GM19324 (cell line): ENCODE results near the gene CABLES2.

Experiments
- ATAC-seq: cut with Tn5 transposase; IDR thresholded peaks from one replicate; pipeline ENCODE4 v1.9.1; 2021; ENCODE audit warnings: mild to moderate bottlenecking, moderate library complexity; ENCODE audit not compliant: unreplicated experiment, low FRiP score

The CABLES2 gene

DNA sequence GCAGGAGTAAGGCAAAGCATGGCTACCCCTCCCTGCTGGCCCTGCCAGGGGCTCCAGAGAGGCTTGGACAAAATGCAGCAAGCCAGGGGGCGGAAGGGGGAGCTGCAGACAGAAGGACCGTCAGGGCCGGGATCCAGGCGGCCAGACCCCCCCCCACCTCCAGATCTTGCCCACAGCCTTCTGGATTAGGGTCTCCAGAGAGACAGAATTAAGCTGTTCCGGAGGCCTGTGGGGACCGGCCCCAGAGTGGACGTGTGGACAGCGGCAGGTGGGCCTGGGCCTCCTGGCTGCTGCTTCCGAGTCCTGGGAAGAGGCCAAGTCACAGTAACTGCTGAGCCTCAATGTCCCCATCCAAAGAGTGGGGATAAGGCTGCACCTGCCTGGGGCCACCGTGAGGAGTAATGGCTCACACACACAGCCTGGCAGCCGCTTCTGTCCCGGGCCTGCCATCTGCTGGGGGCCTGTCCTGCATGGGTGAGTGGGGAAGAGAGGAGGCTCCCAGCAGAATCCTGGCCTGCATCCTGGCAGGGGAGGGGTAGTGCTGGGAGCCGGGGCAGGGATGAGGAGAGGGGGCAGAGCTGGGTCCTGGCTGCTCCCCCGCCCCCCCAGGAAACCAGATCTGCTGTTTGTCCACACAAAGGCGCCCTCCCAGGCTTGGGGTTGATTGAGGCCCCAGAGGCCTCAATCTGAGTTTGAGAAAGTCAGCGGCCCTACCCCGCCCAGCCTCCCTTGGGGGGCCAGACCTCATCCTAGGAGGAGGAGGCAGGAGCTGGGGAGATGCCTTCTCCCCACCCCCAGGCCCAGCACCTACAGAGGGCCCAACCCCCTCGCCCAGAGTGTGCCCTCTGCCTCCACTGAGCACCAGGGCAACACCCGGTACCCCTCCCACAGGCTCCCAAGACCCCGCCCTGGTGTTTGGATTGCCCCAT lies 43.8 kb downstream of the CABLES2 start:
- ATAC-seq: no peak

DNA sequence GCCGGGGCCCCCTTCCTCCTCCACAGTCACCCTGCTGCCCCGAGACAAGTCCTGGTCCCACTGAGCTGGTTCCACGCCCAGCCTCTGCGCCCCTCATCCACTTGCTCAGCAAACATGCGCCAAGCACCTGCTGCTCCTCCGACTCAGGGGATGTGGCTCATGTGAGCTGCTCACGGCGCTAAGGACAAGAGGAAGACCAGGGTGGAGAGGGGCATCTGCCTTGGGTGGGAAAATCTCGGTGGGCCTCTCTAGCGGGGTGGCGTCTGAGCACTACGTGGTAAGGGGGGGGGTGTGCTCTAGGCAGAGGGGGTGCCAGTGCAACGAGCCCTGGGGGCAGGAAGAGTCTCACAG lies 44.5 kb downstream of the CABLES2 start:
- ATAC-seq: no peak

DNA sequence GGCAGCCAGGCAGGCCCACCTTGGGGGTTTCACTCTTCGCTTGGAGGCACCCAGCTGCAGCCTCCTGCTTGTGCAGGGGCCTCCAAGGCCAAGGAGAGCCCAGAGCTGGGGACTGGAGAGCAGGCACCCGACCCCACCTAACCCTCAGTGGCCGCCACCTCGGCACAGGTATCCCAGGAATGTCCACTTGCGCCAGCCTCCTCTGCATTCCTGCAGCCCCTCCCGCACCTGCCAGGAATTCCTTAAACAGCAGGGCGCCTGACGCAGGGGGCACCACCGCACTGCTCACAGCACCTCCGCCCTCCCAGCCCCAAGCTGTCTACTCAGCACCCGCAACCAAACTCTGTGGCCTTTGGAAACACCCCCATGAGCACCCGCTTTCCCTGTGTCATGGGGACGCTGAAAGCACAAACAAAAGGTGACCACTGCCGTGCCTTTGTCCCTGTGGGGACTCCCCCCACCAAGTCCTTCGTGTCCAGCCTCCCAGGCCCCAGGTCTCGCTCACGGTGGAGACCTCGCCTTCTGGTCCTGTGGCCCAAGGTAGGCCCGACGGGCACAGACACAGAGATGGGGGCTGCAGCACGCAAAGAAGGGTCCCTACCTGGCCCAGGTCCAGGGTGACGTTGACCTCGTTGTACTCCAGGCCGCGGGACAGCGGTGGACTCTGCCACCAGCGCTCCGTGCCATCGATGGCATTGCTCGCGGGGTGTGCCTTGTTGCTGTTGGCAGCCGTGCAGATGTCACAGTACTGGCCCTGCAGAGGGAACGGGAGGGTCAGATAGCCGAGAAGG lies 45.1 kb downstream of the CABLES2 start:
- no peak for ATAC-seq

DNA sequence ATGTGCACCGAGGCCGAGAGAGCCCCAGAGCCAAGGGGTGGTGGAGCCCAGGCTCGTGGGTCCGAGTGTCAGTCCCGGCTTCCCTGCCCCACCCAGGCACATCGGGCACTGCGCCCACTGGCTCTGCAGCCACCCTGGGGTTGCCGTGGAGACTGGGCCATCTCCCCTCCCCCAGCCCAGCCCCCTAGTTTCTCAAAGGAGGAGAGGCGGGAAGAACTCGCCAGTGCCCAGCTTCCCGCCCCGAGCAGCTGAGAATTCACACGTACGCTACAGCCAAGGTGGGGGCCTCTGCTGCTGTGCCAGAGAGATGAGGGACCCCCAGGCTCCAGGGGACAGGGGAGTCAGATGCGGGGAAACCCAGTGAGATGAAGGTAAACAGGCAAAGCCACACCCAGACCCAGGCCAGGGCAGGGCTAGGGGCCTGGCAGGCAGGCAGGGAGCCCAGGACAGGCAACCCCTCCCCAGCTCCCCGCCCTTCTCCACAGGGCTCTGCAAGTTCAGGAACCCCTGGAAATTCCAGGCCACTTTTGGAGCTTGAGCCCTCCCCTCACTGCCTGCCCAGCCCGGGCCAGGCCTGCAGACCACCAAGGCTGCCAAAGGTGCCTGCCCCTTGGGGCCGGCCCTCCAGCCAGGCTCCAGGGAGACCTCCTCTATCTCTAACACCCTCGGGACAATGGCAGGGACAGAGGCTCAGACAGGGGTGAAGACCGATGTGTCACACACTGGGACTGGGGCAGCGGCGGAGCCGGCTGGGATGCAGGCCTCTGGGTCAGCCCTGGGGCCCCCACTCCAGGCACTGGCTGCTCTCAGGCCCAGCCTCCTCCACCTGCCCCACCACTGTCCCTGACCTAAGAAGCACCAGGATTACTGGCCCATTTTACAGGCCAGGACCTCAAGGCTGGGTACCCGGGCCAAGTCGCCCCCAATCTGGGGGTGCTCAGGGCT lies 46.0 kb downstream of the CABLES2 start:
- no peak for ATAC-seq

DNA sequence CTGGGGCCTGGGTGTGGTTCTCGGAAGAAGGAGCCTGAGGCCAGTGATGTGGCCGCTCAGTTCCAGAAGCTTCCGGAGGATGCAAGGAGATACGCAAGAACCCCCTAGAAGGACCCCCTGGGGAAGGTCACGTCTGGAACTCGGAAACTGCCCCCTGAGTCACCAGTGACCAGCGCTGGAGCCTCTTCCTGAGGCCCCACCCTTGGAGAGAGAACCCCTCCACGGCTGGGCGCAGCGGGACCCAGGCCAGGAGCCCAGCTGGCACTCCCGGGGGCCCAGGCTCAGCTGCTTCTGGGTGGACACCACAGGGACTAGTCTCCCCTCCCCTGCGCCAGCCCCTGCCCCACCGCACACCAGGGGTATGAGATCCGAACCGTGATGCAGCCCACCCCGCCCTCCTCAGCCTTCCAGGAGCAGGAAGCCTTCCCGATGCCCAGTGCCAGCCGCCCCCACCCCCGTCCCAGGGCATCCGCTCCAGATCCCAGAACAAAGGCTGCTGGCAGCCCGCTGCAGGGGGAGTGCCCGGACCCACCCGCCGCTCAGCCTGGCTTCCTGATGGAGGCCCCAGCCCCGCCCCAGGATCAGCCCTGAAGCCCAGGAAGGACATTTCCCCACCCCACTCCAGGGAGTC lies 47.5 kb downstream of the CABLES2 start:
- no peak for ATAC-seq

DNA sequence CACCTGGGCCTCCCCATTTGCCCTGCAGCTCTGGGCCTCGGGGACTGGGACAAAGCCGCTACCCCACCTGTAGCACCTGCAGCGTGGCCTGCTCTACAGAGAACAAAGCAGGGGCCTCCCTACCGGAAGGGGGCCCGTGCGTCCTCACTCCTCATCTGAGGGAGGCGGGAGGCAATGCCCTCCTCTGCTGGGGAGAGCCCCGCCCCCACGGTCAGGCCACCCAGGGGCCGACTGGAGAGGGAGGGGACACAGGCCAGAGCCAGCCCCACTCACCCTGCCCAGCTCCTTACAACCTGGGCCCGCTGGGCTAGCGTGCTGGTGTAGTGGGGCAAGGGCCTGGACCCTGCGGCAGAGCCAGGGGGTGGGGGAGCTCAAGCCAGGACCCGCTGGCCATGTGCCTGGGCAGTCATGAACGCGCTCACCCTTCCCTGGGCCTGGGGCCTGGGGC lies 48.0 kb downstream of the CABLES2 start:
- no peak for ATAC-seq

DNA sequence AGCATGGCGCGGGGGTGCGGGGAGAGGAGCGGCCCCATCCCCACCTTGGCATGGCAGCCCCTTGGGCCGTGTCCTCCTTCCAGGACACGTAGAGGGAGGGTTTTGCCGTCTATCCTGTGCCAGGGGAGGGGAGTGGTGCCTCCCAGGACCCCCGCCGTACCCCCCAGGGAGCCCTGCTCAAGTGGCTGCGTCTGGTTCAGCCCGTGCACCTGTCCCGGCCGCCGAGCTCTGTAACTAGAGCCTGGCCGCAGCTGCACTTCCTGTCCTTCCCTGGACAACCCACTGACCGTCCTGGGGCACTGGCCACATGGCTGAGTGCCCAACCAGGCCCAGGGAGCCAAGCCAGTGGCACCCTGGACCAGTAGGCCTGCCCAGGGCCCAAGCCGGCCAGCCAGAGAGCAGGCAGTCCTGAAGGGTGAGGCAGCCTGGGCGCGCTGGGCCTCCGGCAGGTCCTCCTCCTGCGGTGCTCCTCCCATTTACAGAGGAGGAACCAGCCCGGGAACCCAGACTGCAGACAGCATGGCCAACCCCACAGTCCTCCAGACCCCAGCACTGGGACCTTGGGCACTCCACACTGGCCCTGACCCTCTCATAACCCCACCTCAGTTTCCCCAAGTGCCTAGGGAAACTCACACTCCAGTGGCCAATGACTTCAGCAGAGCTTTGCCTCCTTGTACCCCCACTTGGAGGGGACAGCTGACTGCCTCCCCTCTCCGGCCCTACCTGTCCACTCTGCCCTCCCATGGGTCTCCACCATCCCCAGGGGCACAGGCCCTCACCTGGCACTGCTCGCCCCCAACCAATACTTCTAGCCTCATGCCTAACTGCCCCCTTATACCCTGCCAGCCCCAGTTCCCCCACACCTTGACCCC lies 48.7 kb downstream of the CABLES2 start:
- ATAC-seq: no peak

DNA sequence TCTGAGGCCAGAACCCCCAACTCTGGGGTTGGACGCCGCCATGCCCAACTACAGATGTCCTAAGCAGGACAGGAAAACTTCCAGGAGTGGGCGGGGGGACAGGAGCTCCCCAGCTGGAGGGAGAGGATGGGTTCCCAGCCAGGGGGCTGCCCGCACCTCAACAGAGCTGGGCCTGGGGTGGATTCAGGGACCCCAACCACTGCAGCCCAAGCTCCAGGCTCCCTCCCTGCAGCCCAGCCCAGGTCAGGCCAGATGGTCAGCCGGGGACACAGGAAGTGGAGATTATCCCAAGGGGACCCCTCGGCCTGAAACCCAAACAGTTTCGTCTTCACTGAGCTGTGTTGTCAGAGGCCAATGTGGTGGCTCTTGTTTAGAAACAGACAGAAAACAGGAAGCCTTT lies 49.4 kb downstream of the CABLES2 start:
- ATAC-seq: no peak

DNA sequence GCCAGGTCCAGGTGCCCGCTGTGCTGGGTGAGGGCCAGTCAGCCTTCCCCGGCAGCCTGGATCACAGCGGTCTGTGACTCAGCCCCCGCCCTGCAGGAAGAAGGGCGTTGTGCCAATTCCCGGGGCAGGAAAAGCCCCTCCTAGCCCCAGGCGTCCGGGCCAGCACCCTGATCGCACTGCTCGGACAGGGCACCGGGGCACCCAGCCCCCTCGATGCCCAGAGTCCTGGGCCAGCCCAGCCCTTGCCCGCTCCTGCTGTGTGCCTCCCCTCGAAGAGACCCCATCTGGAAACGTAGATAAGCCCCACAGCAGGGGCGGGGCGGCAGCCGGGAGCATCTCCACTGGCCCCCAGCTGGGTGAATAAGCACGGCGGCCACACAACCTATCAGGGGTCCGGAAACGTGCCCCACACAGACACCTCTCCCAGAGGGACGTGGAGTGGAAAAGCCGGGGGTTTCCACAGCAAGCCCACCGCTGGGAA lies 49.9 kb downstream of the CABLES2 start:
- no peak for ATAC-seq

DNA sequence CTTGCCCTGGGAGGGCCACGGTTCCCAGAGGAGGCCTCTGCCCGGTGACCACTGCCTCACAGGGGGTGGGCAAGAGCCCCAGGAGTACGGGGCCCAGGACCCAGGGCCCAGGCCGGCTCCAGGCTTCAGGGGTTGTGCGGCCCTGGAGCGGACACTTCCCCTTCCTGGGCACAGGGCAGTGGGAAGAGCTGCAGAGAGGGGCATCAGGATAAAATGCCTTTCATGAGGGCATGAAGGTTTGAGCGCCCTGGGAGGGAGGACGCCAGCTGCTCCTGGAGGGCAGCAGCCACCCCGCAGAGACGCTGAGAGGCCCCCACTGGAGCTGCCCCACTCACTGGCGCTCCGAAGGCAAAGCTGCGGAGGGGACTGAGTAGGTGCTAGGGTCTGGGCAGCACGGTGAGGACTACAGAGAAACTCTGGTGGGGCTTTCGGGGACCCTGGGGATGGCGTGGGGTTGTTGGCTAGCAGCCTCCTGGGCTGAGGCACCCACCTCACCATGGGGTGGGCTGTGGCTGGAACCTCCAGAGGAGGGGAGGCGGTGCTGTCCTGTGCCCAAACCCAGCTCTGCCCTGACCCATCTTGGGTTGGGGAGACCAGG lies 50.4 kb downstream of the CABLES2 start:
- no peak for ATAC-seq

DNA sequence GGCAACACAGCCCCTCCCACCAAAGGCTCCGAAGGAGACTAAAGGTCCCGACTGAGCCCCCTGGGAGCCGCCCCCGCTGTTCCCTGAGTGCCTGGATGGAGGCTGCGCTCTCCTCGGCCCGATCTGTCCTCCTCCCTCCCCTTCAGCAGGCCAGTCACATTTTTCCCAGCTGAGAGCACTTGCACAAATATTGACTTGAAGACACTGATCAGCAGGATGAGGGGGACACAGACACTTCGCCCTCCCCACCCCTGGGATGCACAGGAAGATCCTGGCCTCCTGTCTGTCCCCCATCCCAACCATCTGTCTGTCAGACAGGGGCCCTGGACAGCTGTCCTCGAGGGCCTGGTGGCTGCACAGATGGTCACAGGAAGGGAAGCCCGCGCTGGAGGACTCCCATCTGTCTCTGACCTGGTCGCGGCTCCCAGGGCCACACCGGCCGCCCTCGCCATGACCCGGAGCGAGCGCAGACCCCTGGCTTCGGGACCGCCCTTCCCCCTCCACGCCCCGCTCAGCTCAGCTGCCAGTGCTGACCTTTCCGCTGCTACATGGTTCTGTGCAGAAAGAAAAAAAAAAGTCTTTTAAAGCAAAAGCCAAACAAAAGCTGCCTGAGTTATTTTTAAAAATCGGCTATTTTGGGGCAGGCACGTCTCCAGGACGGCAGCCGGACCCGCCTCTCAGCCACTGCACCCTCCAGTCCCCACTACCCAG lies 51.1 kb downstream of the CABLES2 start:
- no peak for ATAC-seq

DNA sequence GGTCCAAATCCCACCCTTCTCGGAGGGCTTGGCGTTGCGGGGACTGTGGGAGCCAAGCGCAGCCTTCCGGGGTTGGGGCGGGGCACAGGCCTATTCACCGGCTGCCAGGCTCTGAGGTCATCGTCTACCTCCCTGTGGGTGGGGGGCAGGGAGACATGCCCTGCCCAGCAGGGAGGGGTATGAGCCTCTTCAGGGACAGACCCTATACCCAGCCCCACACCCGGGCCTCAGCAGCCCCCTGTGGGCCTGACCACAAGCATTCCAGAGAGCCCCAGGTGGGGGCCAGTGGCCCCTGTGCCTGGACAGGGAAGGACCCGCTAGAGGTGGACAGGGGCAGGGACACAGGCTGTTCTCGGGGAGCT lies 51.6 kb downstream of the CABLES2 start:
- no peak for ATAC-seq

DNA sequence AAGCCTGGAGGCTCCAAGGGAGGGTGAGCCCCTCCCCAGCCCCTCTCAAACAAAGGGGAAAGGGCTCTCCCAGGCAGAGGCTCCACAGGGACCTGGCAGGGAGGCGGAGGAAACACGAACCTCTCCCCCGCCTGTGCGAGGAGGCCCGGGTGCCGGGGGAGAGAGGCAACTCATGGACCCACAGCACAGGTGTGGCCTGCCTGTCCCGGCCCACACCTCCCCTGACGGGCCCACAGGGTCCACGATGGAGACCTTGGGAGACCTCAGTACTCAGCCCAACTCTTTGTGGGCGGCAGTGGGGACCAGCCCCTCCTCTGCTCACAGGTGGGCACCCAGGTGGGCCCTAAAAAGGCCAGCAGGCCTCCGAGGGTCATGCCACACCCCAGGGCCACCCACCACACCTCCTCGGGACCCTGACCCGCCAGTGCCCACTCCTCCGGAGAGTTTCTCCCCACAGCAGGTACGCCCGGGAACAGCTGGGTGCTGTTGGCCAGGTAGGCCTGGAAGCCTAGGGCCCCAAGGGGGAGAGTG lies 52.2 kb downstream of the CABLES2 start:
- no peak for ATAC-seq

DNA sequence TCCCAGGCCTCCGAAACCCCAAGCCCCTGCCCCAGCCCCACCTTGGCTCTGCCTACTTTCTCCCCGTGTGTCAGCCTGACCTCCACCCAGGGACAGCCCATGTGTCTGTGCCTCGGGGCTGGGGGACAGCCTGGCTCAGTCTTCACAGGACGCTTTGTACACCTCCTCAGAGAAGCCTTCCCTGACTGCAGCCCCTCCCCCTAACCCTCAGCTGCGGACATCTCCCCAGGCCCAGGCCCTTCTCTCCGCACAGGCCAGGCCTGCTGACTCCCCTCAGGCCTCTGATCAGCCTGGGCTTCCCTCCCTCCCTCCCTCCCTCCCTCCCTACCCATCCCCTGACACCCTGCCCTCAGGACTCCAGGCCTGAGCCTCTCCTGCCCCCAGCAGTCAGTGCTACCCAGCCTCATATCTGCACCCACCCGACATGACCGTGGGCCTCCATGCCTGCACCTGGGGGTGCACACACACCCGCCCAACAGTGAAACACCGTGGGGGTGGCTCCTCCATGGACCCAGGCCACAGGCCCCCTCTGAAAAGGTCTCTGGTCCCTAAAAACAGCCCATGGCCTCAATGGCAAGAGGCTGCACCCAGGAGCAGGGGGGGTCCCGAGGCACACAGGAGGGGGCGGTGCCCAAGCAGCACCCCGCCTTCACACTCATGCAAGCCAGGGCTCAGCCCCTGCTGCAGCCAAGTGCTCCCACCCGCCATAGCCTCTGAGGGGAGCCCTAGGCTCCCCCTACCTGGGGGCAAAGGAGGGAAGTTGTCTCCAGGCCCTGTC lies 52.9 kb downstream of the CABLES2 start:
- ATAC-seq: no peak

DNA sequence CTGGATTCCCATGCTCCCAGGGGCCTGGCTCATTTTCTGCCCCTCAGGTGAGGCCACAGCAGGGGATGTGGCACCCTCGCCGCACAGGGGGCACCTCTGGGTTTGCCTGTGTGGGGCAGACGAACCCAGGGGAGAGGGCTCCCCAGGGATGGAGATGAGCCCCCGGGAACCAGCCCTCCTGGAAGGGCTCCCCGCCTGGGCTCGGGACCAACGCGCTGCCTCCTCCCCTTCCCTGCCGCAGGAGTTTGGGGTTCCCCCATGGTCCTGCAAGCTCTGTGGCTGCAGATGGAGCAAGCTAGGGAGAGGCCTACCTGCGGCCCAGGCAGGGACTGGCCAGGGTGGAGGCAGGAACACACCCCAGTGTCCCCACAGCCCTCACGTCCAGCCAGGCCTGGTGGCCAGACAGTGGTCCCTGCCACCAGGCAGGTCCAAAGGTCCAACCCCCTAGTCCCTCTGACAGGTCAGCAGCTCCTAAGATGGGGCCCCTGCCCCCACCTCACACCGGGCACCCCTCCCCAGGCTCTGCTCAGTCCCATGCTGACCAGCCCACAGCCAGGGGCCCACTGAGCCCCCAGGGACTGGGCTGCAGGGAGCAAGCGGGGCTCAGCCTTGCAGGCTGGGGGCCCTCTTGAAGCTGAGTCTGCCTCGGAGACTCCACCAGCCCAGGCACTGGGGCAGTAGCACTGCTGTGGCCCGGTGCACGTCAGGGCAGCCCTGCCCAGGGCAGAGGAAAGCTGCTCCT lies 53.6 kb downstream of the CABLES2 start:
- no peak for ATAC-seq
